Colonic mucosa (tissue), 4 donors: ENCODE measurements around the gene DLG2. TPM values are rescaled to one million over a fixed set of nuclear protein-coding genes. Genes with fewer than 3 reads are reported as not detected.

ENCODE experiments used
- DNase-seq: peaks from one replicate; pipeline ENCODE4 v3.0.0-alpha.2; 2020
- H3K27ac ChIP-seq: fragments of 200-600 bp; one replicate; pipeline ENCODE4 v1.8.0; 2021
- H3K27me3 ChIP-seq: fragments of 200-600 bp; one replicate; pipeline ENCODE4 v1.8.0; 2021
- H3K36me3 ChIP-seq: fragments of 200-600 bp; one replicate; pipeline ENCODE4 v1.8.0; 2021
- H3K4me1 ChIP-seq: fragments of 200-600 bp; one replicate; pipeline ENCODE4 v1.8.0; 2021; ENCODE audit warnings: mild to moderate bottlenecking
- H3K4me3 ChIP-seq: fragments of 200-600 bp; one replicate; pipeline ENCODE4 v1.8.0; 2021
- H3K9ac ChIP-seq, 2 donors: one replicate each; pipeline ENCODE4 v1.7.0; 2013; ENCODE audit warnings: control low read depth in 2 of 2, low read depth in 2 of 2, low read length in 2 of 2
- H3K9me3 ChIP-seq: fragments of 200-600 bp; one replicate; pipeline ENCODE4 v1.8.0; 2021
- CTCF ChIP-seq: fragments of 200-600 bp; IDR thresholded peaks from one replicate; pipeline ENCODE4 v1.8.0; 2022; ENCODE audit warnings: antibody characterized with exemption, mild to moderate bottlenecking
- intact Hi-C: fragments of 100-400 bp; cut with DNase I; formaldehyde crosslinking; loops from one replicate; pipeline ENCODE4 v1.14.1; 2022
- total RNA-seq, 2 donors: library from RNA; stranded (reverse); fragmentation: NEBNext Ultra II Directional in 1 of 2; extraction: Animal tissue kit (Norgen Biotek cat#: 25700) in 1 of 2; gene quantifications; one replicate each; pipeline ENCODE4 v1.2.1, GENCODE V29; 2021
- donor health status: healthy.
- donor health status: DM: no; HTN: no; CAD: no.
- donor health status: DM: no; HTN: no; CAD: no.

Gene DLG2
- total RNA-seq, 2 donors from 2014 or later: 1.4 to 3.3 TPM

- Histone ChIP-seq H3K27me3 (no peaks in the 10 kb centered on the region), H3K27ac (no peak overlapping the region), H3K36me3 (no peaks in the 10 kb centered on the region), H3K9me3 (no peaks in the 10 kb centered on the region), H3K4me3 (no peak overlapping the region), H3K9ac (no peak overlapping the region), H3K4me1 (no peaks in the 10 kb centered on the region)
- intact Hi-C loops: no loop called here
- TF ChIP-seq CTCF: no peak
- no peak for DNase-seq
Measured at GRCh38 chr11:85666687-85667086, 39.5 kb upstream of the DLG2 start.

DNA sequence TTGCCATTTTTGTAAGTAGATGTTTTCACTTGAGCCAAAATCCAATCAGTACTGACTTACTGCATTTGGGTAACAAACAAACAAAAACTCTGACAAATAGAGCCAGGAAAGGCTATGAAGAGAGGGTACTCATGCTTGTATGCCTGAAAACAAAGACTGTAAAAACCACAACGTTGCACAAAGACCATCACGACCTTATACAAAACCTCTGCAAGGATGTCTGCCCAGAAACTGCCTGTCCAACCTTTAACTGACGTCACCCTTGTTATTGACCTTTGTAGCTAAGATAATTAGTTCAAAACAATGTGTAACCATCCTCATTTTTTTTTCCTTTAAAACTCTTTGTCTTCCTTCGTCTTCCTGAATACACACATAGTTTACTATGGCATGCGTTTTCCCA, 38.6 kb upstream of the DLG2 start:
- H3K4me1 ChIP-seq: no peaks in the 10 kb centered on the region
- no peak for DNase-seq
- H3K9me3 ChIP-seq: no peaks in the 10 kb centered on the region
- H3K36me3 ChIP-seq: no peaks in the 10 kb centered on the region
- peak overlapping the region; percentile 97 for H3K27ac ChIP-seq
- peak overlapping the region in 1 of 2 donors; percentile 94 for H3K9ac ChIP-seq
- intact Hi-C loops: no loop called here
- no peak for TF ChIP-seq CTCF
- H3K27me3 ChIP-seq: no peaks in the 10 kb centered on the region
- H3K4me3 ChIP-seq: no peak overlapping the region

- H3K36me3 ChIP-seq: no peaks in the 10 kb centered on the region
- TF ChIP-seq CTCF: no peak
- H3K4me1 ChIP-seq: no peaks in the 10 kb centered on the region
- H3K27me3 ChIP-seq: no peaks in the 10 kb centered on the region
- no peaks in the 10 kb centered on the region for H3K9me3 ChIP-seq
- peak within 1 kb of the TSS; percentile 78 to 94 for H3K9ac ChIP-seq
- intact Hi-C loops: no loop called here
- peak within 1 kb of the TSS; percentile 86 for H3K4me3 ChIP-seq
- DNase-seq: peak; percentile 97
- H3K27ac ChIP-seq: peak within 1 kb of the TSS; percentile 97
Measured at GRCh38 chr11:85664615-85665481, 37.7 kb upstream of the DLG2 start, which contains the start of gene CREBZF. TSS of gene CREBZF (minus strand) at chr11:85665129. CDS start at chr11:85664875, 254 bp downstream.

DNA sequence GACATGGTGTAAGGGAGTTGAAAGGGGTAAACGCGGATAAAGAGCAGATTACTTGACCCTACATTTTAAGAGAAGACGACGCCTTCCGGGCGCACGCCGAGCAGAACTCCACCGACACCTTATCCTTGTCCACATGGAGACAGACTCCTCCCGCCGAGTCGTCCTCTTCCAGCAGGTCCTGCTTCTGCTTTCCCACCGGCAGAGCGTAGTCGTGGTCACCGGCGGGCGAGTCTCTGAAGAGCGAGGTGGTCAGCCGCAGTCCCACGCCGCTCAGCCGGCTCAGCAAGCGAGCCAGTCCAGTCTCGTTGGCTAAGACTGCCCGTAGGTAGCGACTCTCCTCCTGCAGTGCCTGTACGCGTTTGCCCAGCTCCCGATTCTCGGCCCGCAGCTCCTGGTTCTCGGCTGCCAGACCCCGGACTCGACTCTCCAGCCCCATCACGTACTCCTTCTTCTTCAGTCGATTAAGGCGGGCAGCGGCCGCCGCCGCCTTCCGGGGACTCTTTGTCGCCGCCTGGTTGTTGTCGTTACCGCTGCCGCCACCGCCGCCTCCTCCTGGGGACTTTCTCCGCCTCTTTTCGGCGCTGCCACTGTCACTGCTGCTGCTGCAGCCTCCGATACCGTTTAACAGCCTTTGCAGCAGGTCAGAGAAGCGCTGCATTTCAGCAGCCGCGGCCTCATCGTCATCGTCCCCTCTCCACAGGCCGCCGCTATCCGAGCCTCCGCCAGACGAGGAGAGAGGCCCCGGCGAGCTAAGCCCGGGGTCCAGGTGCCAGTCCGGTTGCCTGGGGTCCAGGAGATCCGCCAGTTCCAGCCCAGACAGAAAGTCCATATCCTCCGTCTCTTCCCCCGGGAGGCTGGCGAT, 36.8 kb upstream of the DLG2 start:
- Histone ChIP-seq H3K27ac (peak overlapping the region; percentile 97), H3K9me3 (no peaks in the 10 kb centered on the region), H3K27me3 (no peaks in the 10 kb centered on the region), H3K4me3 (peak overlapping the region; percentile 86), H3K9ac (peak overlapping the region; percentile 78 to 94), H3K4me1 (no peaks in the 10 kb centered on the region), H3K36me3 (no peaks in the 10 kb centered on the region)
- peak; percentile 85 for DNase-seq
- peak; percentile 56 for TF ChIP-seq CTCF
- intact Hi-C loops: no loop called here

- Histone ChIP-seq H3K9me3 (no peaks in the 10 kb centered on the region), H3K36me3 (no peaks in the 10 kb centered on the region), H3K4me3 (peak overlapping the region; percentile 86), H3K9ac (peak overlapping the region; percentile 78 to 94), H3K27me3 (no peaks in the 10 kb centered on the region), H3K27ac (peak overlapping the region; percentile 97), H3K4me1 (no peaks in the 10 kb centered on the region)
- TF ChIP-seq CTCF: no peak
- DNase-seq: no peak
- intact Hi-C loops: no loop called here
Measured at GRCh38 chr11:85663080-85663752, 36.1 kb upstream of the DLG2 start.
